SK-N-SH treated with all-trans-retinoic acid at 6 μM for 48 hours (cell line): ENCODE data around the gene DOCK9.

Source experiments
- ATAC-seq: fragments of 200-7000 bp; cut with Tn5 transposase; 3 replicates; pipeline ENCODE4 v1.9.1; 2020; ENCODE audit warnings: mild to moderate bottlenecking, moderate library complexity
- ARNTL ChIP-seq: fragments of 450-650 bp; formaldehyde crosslinking; IDR thresholded peaks from 2 replicates; pipeline ENCODE4 v1.5.0; 2020; ENCODE audit warnings: low read depth, mild to moderate bottlenecking, moderate library complexity, borderline replicate concordance
- BACH2 ChIP-seq: fragments of 250-450 bp; sonication (Bioruptor Pico); IDR thresholded peaks from 2 replicates; pipeline ENCODE4 v1.9.0; 2021; ENCODE audit warnings: mild to moderate bottlenecking, borderline replicate concordance
- CREB5 ChIP-seq: fragments of 250-450 bp; sonication (Bioruptor Pico); IDR thresholded peaks from 2 replicates; pipeline ENCODE4 v1.5.1; 2020; ENCODE audit warnings: low read depth, mild to moderate bottlenecking, moderate library complexity
- CSDC2 ChIP-seq: fragments of 250-450 bp; sonication (Bioruptor Pico); IDR thresholded peaks from 2 replicates; pipeline ENCODE4 v1.5.0; 2020; ENCODE audit warnings: mild to moderate bottlenecking, moderate library complexity
- CSRNP3 ChIP-seq: fragments of 250-450 bp; sonication (Bioruptor Pico); IDR thresholded peaks from 2 replicates; pipeline ENCODE4 v1.5.1; 2021; ENCODE audit warnings: mild to moderate bottlenecking, moderate library complexity
- GLIS3 ChIP-seq: fragments of 250-450 bp; sonication (Bioruptor Pico); IDR thresholded peaks from 2 replicates; pipeline ENCODE4 v1.5.0; 2020; ENCODE audit warnings: mild to moderate bottlenecking, moderate library complexity
- ISL1 ChIP-seq: fragments of 250-450 bp; sonication (Bioruptor Pico); IDR thresholded peaks from 2 replicates; pipeline ENCODE4 v2.1.2; 2022; ENCODE audit warnings: mild to moderate bottlenecking, moderate library complexity
- OSR1 ChIP-seq: fragments of 250-450 bp; sonication (Bioruptor Pico); IDR thresholded peaks from 2 replicates; pipeline ENCODE4 v1.8.0; 2022; ENCODE audit warnings: moderate library complexity, mild to moderate bottlenecking, inconsistent platforms
- PATZ1 ChIP-seq: fragments of 250-450 bp; sonication (Bioruptor Pico); IDR thresholded peaks from 2 replicates; pipeline ENCODE4 v1.8.0; 2020; ENCODE audit warnings: mild to moderate bottlenecking, moderate library complexity, borderline replicate concordance
- POU6F1 ChIP-seq: fragments of 250-450 bp; sonication (Bioruptor Pico); IDR thresholded peaks from 2 replicates; pipeline ENCODE4 v1.8.0; 2021; ENCODE audit warnings: low read depth, mild to moderate bottlenecking, moderate library complexity, borderline replicate concordance
- RARB ChIP-seq: fragments of 250-450 bp; sonication (Bioruptor Pico); IDR thresholded peaks from 2 replicates; pipeline ENCODE4 v1.8.0; 2021; ENCODE audit warnings: mild to moderate bottlenecking, moderate library complexity
- SNAI2 ChIP-seq: fragments of 250-450 bp; sonication (Bioruptor Pico); IDR thresholded peaks from 2 replicates; pipeline ENCODE4 v1.5.0; 2020; ENCODE audit warnings: mild to moderate bottlenecking, moderate library complexity
- TCF4 ChIP-seq: fragments of 250-450 bp; sonication (Bioruptor Pico); IDR thresholded peaks from 2 replicates; pipeline ENCODE4 v1.8.0; 2021; ENCODE audit warnings: mild to moderate bottlenecking, moderate library complexity, borderline replicate concordance
- TOX ChIP-seq: fragments of 250-450 bp; sonication (Bioruptor Pico); IDR thresholded peaks from 2 replicates; pipeline ENCODE4 v1.8.0; 2021; ENCODE audit warnings: mild to moderate bottlenecking, moderate library complexity, borderline replicate concordance
- TSHZ2 ChIP-seq: fragments of 250-450 bp; sonication (Bioruptor Pico); IDR thresholded peaks from 2 replicates; pipeline ENCODE4 v1.5.0; 2020; ENCODE audit warnings: mild to moderate bottlenecking, moderate library complexity
- ZC3H10 ChIP-seq: fragments of 250-450 bp; sonication (Bioruptor Pico); IDR thresholded peaks from 2 replicates; pipeline ENCODE4 v1.5.1; 2021; ENCODE audit warnings: mild to moderate bottlenecking, moderate library complexity
- ZFP3 ChIP-seq: fragments of 250-450 bp; sonication (Bioruptor Pico); IDR thresholded peaks from 2 replicates; pipeline ENCODE4 v1.5.0; 2020; ENCODE audit warnings: mild to moderate bottlenecking, moderate library complexity
- ZFP30 ChIP-seq: fragments of 450-650 bp; formaldehyde crosslinking; IDR thresholded peaks from 2 replicates; pipeline ENCODE4 v1.5.0; 2022; ENCODE audit warnings: mild to moderate bottlenecking, moderate library complexity
- ZNF565 ChIP-seq: fragments of 450-650 bp; formaldehyde crosslinking; conservative IDR thresholded peaks from 2 replicates; pipeline ENCODE4 v1.5.0; 2020; ENCODE audit warnings: low read depth, mild to moderate bottlenecking, moderate library complexity
- ZNF70 ChIP-seq: fragments of 450-650 bp; formaldehyde crosslinking; IDR thresholded peaks from 2 replicates; pipeline ENCODE4 v1.5.0; 2020; ENCODE audit warnings: mild to moderate bottlenecking, moderate library complexity
- ZNF8 ChIP-seq: fragments of 450-650 bp; formaldehyde crosslinking; IDR thresholded peaks from 2 replicates; pipeline ENCODE4 v1.5.0; 2020; ENCODE audit warnings: mild to moderate bottlenecking, moderate library complexity

Gene DOCK9

GRCh38 chr13:98957731-98958442 lies 20.0 kb downstream of the DOCK9 start:
- TF ChIP-seq ZNF8 (CRISPR knock-in tag): no peak

GRCh38 chr13:98955336-98955735 lies 22.5 kb downstream of the DOCK9 start:
- ATAC-seq: no peak
- no peak for TF ChIP-seq CSDC2 (CRISPR knock-in tag)
- TF ChIP-seq ZNF70 (CRISPR knock-in tag): no peak
- no peak for TF ChIP-seq TOX (CRISPR knock-in tag)
- no peak for TF ChIP-seq TCF4
- TF ChIP-seq ZC3H10: no peak
- no peak for TF ChIP-seq PATZ1
- TF ChIP-seq BACH2 (CRISPR knock-in tag): no peak
- TF ChIP-seq ISL1: no peak
- TF ChIP-seq POU6F1 (CRISPR knock-in tag): no peak
- no peak for TF ChIP-seq OSR1
- TF ChIP-seq ZNF8 (CRISPR knock-in tag): no peak
- no peak for TF ChIP-seq ARNTL (CRISPR knock-in tag)
- TF ChIP-seq ZNF565 (CRISPR knock-in tag): no peak
- no peak for TF ChIP-seq ZFP30
- TF ChIP-seq TSHZ2 (CRISPR knock-in tag): no peak
- no peak for TF ChIP-seq RARB (CRISPR knock-in tag)

More at GRCh38 chr13:98957731-98958442, 20.0 kb downstream of the DOCK9 start:
- peak; percentile 40; the same call in 1 of the 3 replicates for ATAC-seq

- no peak for ATAC-seq
- no peak for TF ChIP-seq ZC3H10
- TF ChIP-seq GLIS3 (CRISPR knock-in tag): no peak
- TF ChIP-seq ZNF8 (CRISPR knock-in tag): no peak
Measured at GRCh38 chr13:98954313-98954712, 23.6 kb downstream of the DOCK9 start.

GRCh38 chr13:98951266-98951665 lies 26.6 kb downstream of the DOCK9 start:
- ATAC-seq: no peak
- TF ChIP-seq ZNF70 (CRISPR knock-in tag) (no peak), ZFP3 (CRISPR knock-in tag) (no peak), GLIS3 (CRISPR knock-in tag) (no peak), SNAI2 (no peak), RARB (CRISPR knock-in tag) (no peak), CSRNP3 (CRISPR knock-in tag) (no peak), ARNTL (CRISPR knock-in tag) (no peak), ZNF8 (CRISPR knock-in tag) (no peak), CREB5 (CRISPR knock-in tag) (no peak), POU6F1 (CRISPR knock-in tag) (no peak), TCF4 (no peak), CSDC2 (CRISPR knock-in tag) (no peak), ISL1 (no peak), ZC3H10 (no peak)
